K562 (cell line): ENCODE data around the gene LIN9. TPM values are rescaled to one million over a fixed set of nuclear protein-coding genes. Genes with fewer than 3 reads are reported as not detected.
A peak's percentile ranks its signal among the peaks of the same experiment; 100 is the strongest.

Source experiments
- AFF1 ChIP-seq, 2 experiments: fragments of 450-650 bp; IDR thresholded peaks; 2 replicates each; pipeline ENCODE4 v1.6.1; 2018; ENCODE audit warnings: mild to moderate bottlenecking in 2 of 2, low read depth in 1 of 2; ENCODE audit not compliant: partially characterized antibody in 2 of 2
- EZH2 ChIP-seq: IDR thresholded peaks from 2 replicates; pipeline ENCODE4 v1.6.1; 2012; ENCODE audit warnings: low read depth, mild to moderate bottlenecking, inconsistent platforms, low read length, borderline replicate concordance
- FOXP1 ChIP-seq: sonication (generic); formaldehyde crosslinking; IDR thresholded peaks from 2 replicates; pipeline ENCODE4 v1.8.0; 2022; ENCODE audit warnings: mild to moderate bottlenecking, missing genetic modification reagents
- FOXP4 ChIP-seq: sonication (generic); formaldehyde crosslinking; IDR thresholded peaks from 2 replicates; pipeline ENCODE4 v1.8.0; 2022; ENCODE audit warnings: mild to moderate bottlenecking, missing genetic modification reagents, borderline replicate concordance
- HNRNPUL1 ChIP-seq: fragments of 200-400 bp; formaldehyde crosslinking; IDR thresholded peaks from 2 replicates; pipeline ENCODE4 v1.6.1; 2017; ENCODE audit warnings: low read length
- IFI16 ChIP-seq: fragments of 250-450 bp; sonication (Bioruptor Pico); IDR thresholded peaks from 2 replicates; pipeline ENCODE4 v2.1.2; 2022; ENCODE audit warnings: mild to moderate bottlenecking, inconsistent platforms
- KAT7 ChIP-seq: sonication (generic); formaldehyde crosslinking; IDR thresholded peaks from 2 replicates; pipeline ENCODE4 v1.8.0; 2022; ENCODE audit warnings: missing genetic modification reagents, mild to moderate bottlenecking, borderline replicate concordance
- NFXL1 ChIP-seq: fragments of 450-650 bp; formaldehyde crosslinking; IDR thresholded peaks from 2 replicates; pipeline ENCODE4 v1.4.0; 2021; ENCODE audit warnings: mild to moderate bottlenecking
- PCBP2 ChIP-seq: fragments of 200-400 bp; formaldehyde crosslinking; IDR thresholded peaks from 2 replicates; pipeline ENCODE4 v1.6.1; 2018; ENCODE audit warnings: low read length, low read depth, mild to moderate bottlenecking, moderate library complexity; ENCODE audit not compliant: poor library complexity, severe bottlenecking
- SMARCC2 ChIP-seq: fragments of 450-650 bp; IDR thresholded peaks from 2 replicates; pipeline ENCODE4 v1.6.1; 2017; ENCODE audit warnings: antibody characterized with exemption, moderate library complexity, mild to moderate bottlenecking, low read depth
- SP1 ChIP-seq: sonication (generic); formaldehyde crosslinking; IDR thresholded peaks from 2 replicates; pipeline ENCODE4 v1.8.1; 2022; ENCODE audit warnings: mild to moderate bottlenecking, missing genetic modification reagents
- STAG1 ChIP-seq: sonication (generic); formaldehyde crosslinking; IDR thresholded peaks from 2 replicates; pipeline ENCODE4 v1.5.0; 2020; ENCODE audit warnings: missing genetic modification reagents, borderline replicate concordance
- U2AF2 ChIP-seq: fragments of 200-400 bp; formaldehyde crosslinking; optimal IDR thresholded peaks from 2 replicates; pipeline ENCODE3; 2017; ENCODE audit warnings: low read depth, mild to moderate bottlenecking, low read length
- ZC3H4 ChIP-seq: sonication (generic); formaldehyde crosslinking; IDR thresholded peaks from 2 replicates; pipeline ENCODE4 v1.9.0; 2021; ENCODE audit warnings: missing genetic modification reagents, borderline replicate concordance
- ZNF12 ChIP-seq: sonication (generic); formaldehyde crosslinking; IDR thresholded peaks from 2 replicates; pipeline ENCODE4 v1.4.0; 2020; ENCODE audit warnings: mild to moderate bottlenecking, missing genetic modification reagents
- ZNF133 ChIP-seq: fragments of 250-450 bp; sonication (Bioruptor Pico); IDR thresholded peaks from 2 replicates; pipeline ENCODE4 v1.4.0; 2020; ENCODE audit warnings: mild to moderate bottlenecking
- ZNF398 ChIP-seq: fragments of 250-450 bp; sonication (Bioruptor Pico); IDR thresholded peaks from 2 replicates; pipeline ENCODE4 v1.8.0; 2021; ENCODE audit warnings: moderate library complexity, mild to moderate bottlenecking, inconsistent platforms
- ZNF695 ChIP-seq: fragments of 450-650 bp; formaldehyde crosslinking; IDR thresholded peaks from 2 replicates; pipeline ENCODE4 v1.4.0; 2020; ENCODE audit warnings: mild to moderate bottlenecking, moderate library complexity
- ZNF76 ChIP-seq: fragments of 250-450 bp; sonication (Bioruptor Pico); IDR thresholded peaks from 2 replicates; pipeline ENCODE4 v1.4.0; 2020; ENCODE audit warnings: mild to moderate bottlenecking, moderate library complexity, borderline replicate concordance
- ZZZ3 ChIP-seq: fragments of 450-650 bp; IDR thresholded peaks from 2 replicates; pipeline ENCODE4 v1.6.1; 2016; ENCODE audit warnings: antibody characterized with exemption, mild to moderate bottlenecking, moderate library complexity
- polyA plus RNA-seq, 8 experiments: library from polyadenylated mRNA; depleted of rRNA in 4 of 8; stranded (reverse) in 5 of 8; unstranded in 3 of 8; fragments of >200 nt; fragmentation: Nextera tagmentation in 2 of 8; fragmentation: Illumina TruSeq in 1 of 8; extraction: Ambion mirVana in 2 of 8; extraction: Trizol in 1 of 8; gene quantifications; 2 replicates each; pipeline versions ENCODE4 v1.2.1 to v1.2.3, GENCODE V29; 2011 to 2014; ENCODE audit warnings: inconsistent platforms in 1 of 8, missing spikeins in 1 of 8
- total RNA-seq, 7 experiments: library from RNA; depleted of rRNA in 6 of 7; stranded (reverse); fragments of >200 nt in 6 of 7; fragmentation: Illumina TruSeq in 2 of 7; extraction: Trizol in 2 of 7; gene quantifications; 2 replicates each; pipeline versions ENCODE4 v1.2.1 to v1.2.3, GENCODE V29; 2011 to 2021; ENCODE audit warnings: low replicate concordance in 1 of 7

Gene LIN9
- total and polyA plus RNA-seq, 9 of the 15 experiments (the other 6 are each of a cell fraction or from before 2014, with no cell fraction given): 18.8 to 33.0 (median 25.5) TPM

GRCh38 chr1:226309398-226310244, 657 bp upstream of the LIN9 start (continued):
- no peak for TF ChIP-seq SMARCC2
- no peak for TF ChIP-seq EZH2
- TF ChIP-seq PCBP2: no peak
- TF ChIP-seq ZNF398: no peak
- TF ChIP-seq SP1 (CRISPR knock-in tag): no peak
- no peak for TF ChIP-seq ZNF12
- no peak for TF ChIP-seq FOXP4 (CRISPR knock-in tag)
- no peak for TF ChIP-seq NFXL1 (CRISPR knock-in tag)
- no peak; the same call in 1 of the 2 replicates for TF ChIP-seq FOXP1 (CRISPR knock-in tag)
- no peak for TF ChIP-seq ZNF133 (CRISPR knock-in tag)
- no peak for TF ChIP-seq ZC3H4 (CRISPR knock-in tag)
- TF ChIP-seq KAT7 (CRISPR knock-in tag): peak; percentile 21; the same call in 1 of the 2 replicates
- TF ChIP-seq ZNF695 (CRISPR knock-in tag): no peak
- TF ChIP-seq IFI16: no peak
- no peak for TF ChIP-seq AFF1 (IDR thresholded peaks at IDR 0.05; ENCODE audit: low read depth in 1 of 2, partially characterized antibody in 2 of 2)
- TF ChIP-seq STAG1: no peak
- TF ChIP-seq ZNF76: peak; percentile 82; the same call in 1 of the 2 replicates
- TF ChIP-seq U2AF2: no peak
- TF ChIP-seq ZZZ3: no peak
- no peak for TF ChIP-seq HNRNPUL1
